Hematopoietic multipotent progenitor cell treated with erythropoietin and hydrocortisone succinate and interleukin-3 and kit ligand, for 8 days (in vitro differentiated cells): ENCODE results near the gene JAKMIP3.

Experiments used
- DNase-seq: peaks from one replicate; pipeline ENCODE4 v3.0.0-alpha.2; 2015

JAKMIP3 gene

GRCh38 chr10:132065491-132066105, at the start of gene JAKMIP3:
Gene JAKMIP3, plus strand, starts transcription at chr10:132065946. Its CDS starts 38,863 bp downstream, at chr10:132104809.
- DNase-seq, result no peak

DNA sequence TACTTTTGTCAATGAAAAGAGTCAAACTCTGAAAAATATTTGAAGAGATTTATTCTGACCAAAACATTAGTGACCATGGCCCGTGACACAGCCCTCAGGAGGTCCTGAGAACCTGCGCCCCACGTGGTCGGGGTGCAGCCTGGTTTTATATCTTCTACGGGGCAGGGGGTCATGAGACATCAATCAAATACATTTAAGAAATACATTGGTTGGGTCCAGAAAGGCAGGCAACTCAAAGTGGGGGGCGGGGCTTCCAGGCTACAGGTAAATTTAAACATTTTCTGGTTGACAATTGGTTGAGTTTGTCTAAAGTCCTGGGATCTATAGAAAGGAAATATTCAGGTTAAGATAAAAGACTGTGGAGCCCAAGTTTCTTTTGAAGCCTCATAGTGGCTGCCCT, 49.2 kb upstream of the JAKMIP3 start:
- DNase-seq, result no peak

DNA sequence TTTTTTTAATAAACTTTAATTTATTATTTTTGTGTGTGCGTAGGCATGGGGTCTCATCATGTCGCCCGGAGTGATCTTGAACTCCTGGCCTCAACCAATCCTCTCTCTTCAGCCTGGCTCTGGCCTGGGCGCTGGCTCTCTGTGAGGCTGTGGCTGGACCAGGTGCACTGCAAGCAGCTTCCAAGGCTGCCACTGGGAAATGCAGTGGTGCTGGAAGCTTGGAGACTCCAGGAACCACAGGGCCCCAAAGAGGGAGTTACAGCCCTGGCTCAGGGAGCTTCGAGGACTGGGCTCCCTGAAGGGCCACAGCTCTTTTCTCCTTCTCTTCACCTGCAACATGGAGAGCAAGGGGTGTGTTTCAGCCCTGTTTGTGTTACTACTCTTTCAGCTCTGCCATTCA, 47.3 kb upstream of the JAKMIP3 start:
- DNase-seq, result no peak

DNA sequence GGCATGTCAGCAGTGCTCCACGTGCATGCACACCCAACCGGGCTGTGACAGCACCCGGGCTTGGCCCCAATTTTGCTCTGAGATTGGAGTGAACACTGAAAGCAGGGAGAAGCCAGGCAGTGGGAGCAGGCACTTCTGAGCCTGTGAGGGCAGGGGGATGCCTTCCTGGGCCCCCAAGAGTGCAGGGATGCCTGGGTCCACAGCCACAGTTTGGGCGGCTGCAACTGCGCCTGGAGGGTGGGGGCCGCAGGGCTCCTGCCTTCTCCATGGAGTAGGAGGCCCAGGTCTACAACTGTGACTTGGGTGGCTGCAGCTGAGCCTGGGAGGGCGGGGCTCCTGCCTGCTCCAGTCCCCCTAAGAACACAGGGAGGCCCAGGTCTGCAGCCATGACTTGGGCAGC, 46.4 kb upstream of the JAKMIP3 start:
- no peak for DNase-seq

DNA sequence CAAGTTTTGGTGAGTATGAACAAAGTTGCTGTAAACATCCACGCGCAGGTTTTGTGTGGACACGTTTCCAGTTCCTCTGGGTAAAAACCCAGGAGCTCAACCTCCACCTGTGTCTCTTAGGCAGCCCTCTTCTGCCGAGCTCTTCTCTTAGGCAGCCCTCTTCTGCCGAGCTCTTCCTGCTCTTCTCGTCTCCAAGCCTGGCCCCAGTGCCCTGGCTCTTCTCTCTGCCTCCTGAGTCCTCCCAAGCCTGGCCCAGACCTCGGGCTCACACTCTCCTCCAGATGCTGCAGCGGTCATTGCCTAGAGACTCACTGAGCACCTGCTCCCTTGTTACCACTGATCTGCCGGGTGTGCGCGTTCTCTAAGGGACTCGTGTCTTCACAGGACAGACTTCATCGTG, 45.3 kb upstream of the JAKMIP3 start:
- no peak for DNase-seq

DNA sequence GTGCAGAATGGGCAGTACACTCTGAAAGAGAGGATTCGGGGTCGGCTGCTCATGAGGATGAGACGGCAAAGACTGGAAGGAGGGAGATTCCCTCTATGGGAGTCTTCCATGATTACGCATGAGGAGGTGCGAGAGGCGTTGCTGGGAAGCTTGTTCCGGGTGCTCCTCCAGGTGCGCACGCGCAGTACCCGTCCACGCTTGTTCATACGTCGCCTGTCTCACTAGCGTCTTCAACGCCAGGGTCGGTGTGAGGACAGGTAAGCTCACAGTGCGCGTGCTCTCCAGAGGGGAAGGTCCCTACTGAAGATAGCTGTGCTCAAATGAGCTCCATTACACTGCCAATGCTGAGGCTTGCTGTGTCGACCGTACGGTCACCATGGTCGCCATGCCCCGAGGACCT, 44.7 kb upstream of the JAKMIP3 start:
- DNase-seq, result no peak

GRCh38 chr10:132021504-132022143, 44.1 kb upstream of the JAKMIP3 start:
- no peak for DNase-seq

GRCh38 chr10:132022241-132022640, 43.5 kb upstream of the JAKMIP3 start:
- DNase-seq, result no peak

DNA sequence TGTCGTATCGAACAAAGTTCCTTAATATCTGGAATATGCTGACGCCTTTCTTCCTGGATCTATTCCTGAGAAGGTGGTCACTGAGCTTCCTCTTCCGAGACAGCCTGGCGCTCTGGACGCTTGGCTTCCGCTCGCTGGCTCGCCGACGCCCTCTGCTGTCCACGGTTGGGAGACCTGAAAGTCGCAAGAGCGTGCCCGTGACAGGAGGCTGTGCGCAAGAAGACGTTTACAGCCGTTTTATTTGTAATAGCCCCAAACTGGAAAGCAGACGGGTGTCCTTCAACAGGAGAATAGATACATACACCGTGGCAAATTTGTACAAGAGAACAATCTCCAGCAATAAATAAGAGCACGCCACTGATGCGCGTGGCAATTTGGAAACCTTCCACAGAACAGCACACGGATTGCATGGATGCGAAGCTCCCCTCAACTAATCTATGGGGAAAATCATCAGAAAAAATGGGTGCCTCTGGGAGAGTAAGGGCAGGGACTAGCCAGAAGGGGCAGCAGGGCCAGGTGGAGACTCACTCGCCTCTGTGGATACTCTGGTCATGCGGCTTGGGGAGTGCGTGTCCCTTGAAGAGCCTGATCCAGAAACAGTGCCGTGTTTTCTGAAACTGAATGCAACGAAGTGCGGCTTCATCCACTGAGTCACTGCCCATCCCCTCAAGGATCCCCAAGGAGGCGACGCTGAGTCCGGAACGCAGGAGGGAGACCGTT, 42.5 kb upstream of the JAKMIP3 start:
- DNase-seq, result peak; percentile 71

DNA sequence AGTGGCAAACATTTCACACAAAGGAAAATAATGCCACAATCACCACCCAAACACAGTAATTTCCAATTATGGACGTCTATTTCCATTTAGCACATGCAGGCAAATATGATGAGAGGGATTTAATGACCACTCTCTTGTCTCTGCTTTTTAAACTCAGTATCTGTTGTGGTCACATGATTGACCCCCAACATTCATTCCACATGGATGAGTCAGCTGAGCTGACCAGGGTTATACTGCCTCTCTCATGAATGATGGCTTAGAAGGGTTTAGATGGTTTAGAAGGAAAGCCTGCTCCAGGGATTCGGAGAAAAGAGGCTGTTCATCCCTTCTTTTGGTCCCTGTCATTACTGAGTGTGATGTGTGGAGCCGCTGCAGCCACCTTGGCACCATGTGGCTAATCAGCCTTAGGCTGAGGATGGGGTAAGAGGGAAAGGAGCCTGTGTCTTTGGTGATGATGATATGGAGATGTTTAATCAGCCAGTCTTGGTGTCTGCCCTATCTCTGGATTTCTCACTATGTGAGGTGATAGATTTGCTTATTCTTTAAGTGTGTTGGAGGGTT, 38.2 kb upstream of the JAKMIP3 start:
- DNase-seq, result no peak

GRCh38 chr10:132028706-132029105, 37.0 kb upstream of the JAKMIP3 start:
- DNase-seq, result no peak

DNA sequence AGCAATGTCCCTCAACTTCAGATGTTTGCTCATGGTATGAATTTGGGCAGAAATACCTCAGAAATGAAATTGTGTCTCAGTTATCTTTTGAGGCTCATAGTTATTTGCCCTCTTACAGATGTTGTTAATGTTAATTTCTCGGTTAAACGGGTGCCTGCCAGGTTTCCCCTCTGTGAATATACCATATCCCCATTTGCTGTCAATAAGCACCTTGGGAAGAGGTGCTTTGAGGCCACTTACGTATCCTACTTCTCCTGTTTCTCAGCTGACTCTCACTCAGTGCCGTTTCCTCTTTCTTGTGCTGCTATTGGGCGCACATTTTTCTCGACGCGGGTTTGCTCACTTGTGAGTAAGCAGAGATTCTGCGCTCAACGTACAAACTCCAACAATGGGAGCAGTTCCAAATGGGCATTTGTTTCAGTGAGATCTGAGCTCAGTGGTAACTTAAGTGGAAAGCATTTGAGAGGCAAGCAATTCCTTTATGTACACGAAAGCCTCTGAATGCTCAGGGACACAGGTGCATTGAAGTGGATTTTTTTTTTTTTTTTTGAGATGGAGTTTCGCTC, 34.8 kb upstream of the JAKMIP3 start:
- no peak for DNase-seq

GRCh38 chr10:132033632-132034031, 32.1 kb upstream of the JAKMIP3 start:
- no peak for DNase-seq

DNA sequence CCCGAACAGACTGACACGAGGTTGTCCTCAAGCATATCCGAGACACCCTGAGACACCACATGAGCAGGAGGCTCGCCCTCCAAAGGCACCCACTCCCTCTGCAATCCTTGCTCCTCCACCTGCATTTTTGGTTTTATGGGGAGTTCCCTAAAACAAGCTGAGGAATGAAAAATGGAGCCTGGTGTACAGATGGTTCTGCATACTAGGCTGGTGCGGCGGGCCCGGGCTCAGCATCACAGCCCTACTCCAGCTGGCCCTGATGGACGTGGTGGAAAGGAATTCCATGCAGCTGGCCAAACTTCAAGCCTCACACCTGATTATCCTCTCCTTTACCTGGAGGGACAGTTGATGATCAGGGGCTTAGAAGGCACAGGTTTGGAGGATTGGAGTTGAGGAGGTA, 30.3 kb upstream of the JAKMIP3 start:
- no peak for DNase-seq

DNA sequence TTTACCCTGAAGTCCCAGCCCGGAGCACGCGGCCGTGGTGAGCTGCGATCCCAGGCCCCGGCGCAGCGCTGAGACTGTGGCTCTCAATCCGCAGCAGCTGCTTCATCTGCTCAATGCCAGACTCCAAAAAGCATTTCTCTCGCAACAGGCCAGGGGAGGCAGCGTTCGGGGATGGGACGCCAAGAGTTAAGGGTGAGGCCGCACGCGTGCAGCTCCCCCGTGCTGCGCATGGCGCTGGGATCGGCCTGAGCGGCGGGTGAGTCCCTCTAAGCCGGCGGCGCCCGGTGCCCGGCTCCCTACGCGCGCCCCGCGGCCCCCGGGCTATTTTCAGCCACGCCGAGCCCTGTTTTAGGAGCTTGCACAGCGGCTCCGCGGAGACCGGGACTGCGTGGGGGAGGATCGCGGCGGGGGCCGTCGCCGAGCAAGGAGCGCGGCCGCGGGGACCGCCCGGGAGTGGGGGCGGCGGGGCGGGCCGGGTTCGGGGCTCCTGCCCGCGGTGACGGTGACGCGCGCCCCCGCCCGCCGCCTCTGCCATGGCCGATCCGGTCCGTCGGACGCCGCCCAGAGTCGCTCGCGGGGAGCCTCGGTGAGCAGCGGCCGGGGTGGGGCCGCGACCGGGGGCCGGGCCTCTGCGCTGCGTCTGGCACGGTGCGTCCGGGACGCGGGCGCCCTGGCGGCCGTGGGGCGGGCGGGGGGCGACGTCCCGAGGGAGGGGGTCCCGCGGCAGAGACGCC, 29.4 kb upstream of the JAKMIP3 start:
- no peak for DNase-seq

GRCh38 chr10:132036887-132037675, 28.7 kb upstream of the JAKMIP3 start:
- DNase-seq, result no peak

- DNase-seq, result no peak
Observed at GRCh38 chr10:132037676-132037975, 28.1 kb upstream of the JAKMIP3 start.

- no peak for DNase-seq
Observed at GRCh38 chr10:132039371-132039770, 26.4 kb upstream of the JAKMIP3 start.

GRCh38 chr10:132040046-132040445, 25.7 kb upstream of the JAKMIP3 start:
- DNase-seq, result no peak

GRCh38 chr10:132041340-132041739, 24.4 kb upstream of the JAKMIP3 start:
- DNase-seq, result no peak

- no peak for DNase-seq
Observed at GRCh38 chr10:132043861-132044695, 21.7 kb upstream of the JAKMIP3 start.
